NCI-H526 (cell line): ENCODE data around the gene MAP3K5.
"Not testable (repeated sequence)": the region's sequence is repeated elsewhere in the genome, so short reads cannot be mapped to it uniquely, and the experiment has no call there.

Source experiments
- DNase-seq, 2 experiments: peaks; one replicate each; lab custom pipeline; 2025; lab: John Stamatoyannopoulos, UW

MAP3K5 gene

GRCh38 chr6:136793363-136793762, 1.1 kb upstream of the MAP3K5 start:
- no peak for DNase-seq

GRCh38 chr6:136792095-136792409, 225 bp downstream of the MAP3K5 start:
- no peak for DNase-seq

- peak; percentile 50 to 72 for DNase-seq
Observed at GRCh38 chr6:136791296-136792094, 782 bp downstream of the MAP3K5 start.

GRCh38 chr6:136790411-136791295, 1.6 kb downstream of the MAP3K5 start:
- DNase-seq = no peak

- not testable (repeated sequence) for DNase-seq
Observed at GRCh38 chr6:136789440-136789839, 2.8 kb downstream of the MAP3K5 start.

GRCh38 chr6:136788069-136788902, 4.0 kb downstream of the MAP3K5 start:
- DNase-seq = no peak

GRCh38 chr6:136787726-136788068, 4.6 kb downstream of the MAP3K5 start:
- no peak for DNase-seq

GRCh38 chr6:136786658-136787057, 5.6 kb downstream of the MAP3K5 start:
- DNase-seq = no peak

GRCh38 chr6:136784910-136785746, 7.1 kb downstream of the MAP3K5 start:
- DNase-seq = no peak

GRCh38 chr6:136784271-136784664, 8.0 kb downstream of the MAP3K5 start:
- DNase-seq = no peak

GRCh38 chr6:136783495-136784270, 8.6 kb downstream of the MAP3K5 start:
- no peak for DNase-seq

GRCh38 chr6:136783021-136783420, 9.3 kb downstream of the MAP3K5 start:
- DNase-seq = no peak

- no peak for DNase-seq
Observed at GRCh38 chr6:136782021-136782770, 10.1 kb downstream of the MAP3K5 start.

GRCh38 chr6:136780972-136781371, 11.3 kb downstream of the MAP3K5 start:
- DNase-seq = no peak

- DNase-seq = no peak
Observed at GRCh38 chr6:136779682-136780081, 12.6 kb downstream of the MAP3K5 start.

GRCh38 chr6:136777651-136778050, 14.6 kb downstream of the MAP3K5 start:
- no peak for DNase-seq

- DNase-seq = no peak
Observed at GRCh38 chr6:136775548-136775947, 16.7 kb downstream of the MAP3K5 start.

GRCh38 chr6:136775081-136775480, 17.2 kb downstream of the MAP3K5 start:
- no peak for DNase-seq

- no peak for DNase-seq
Observed at GRCh38 chr6:136774228-136775041, 17.8 kb downstream of the MAP3K5 start.
